ENCODE results near the gene RYR3.

Gene RYR3

GRCh38 chr15:33846142-33846541 is 535.4 kb downstream of the RYR3 start:
- no peak for DNase-seq

- DNase-seq, result no peak
Measured at GRCh38 chr15:33846862-33847261, 536.1 kb downstream of the RYR3 start.

GRCh38 chr15:33848011-33848410 is 537.2 kb downstream of the RYR3 start:
- no peak for DNase-seq

GRCh38 chr15:33851079-33851478 is 540.3 kb downstream of the RYR3 start:
- no peak for DNase-seq

- no peak for DNase-seq
Measured at GRCh38 chr15:33852094-33852493, 541.3 kb downstream of the RYR3 start.

- DNase-seq, result no peak
Measured at GRCh38 chr15:33852570-33852969, 541.8 kb downstream of the RYR3 start.

GRCh38 chr15:33857726-33858125 is 547.0 kb downstream of the RYR3 start:
- DNase-seq, result no peak

GRCh38 chr15:33858836-33859235 is 548.1 kb downstream of the RYR3 start:
- no peak for DNase-seq

GRCh38 chr15:33859992-33860545 is 549.3 kb downstream of the RYR3 start:
- DNase-seq, result no peak

GRCh38 chr15:33860754-33861153 is 550.0 kb downstream of the RYR3 start:
- DNase-seq, result no peak

- no peak for DNase-seq
Measured at GRCh38 chr15:33864360-33865075, 553.8 kb downstream of the RYR3 start.

- DNase-seq, result no peak
Measured at GRCh38 chr15:33865416-33865815, 554.6 kb downstream of the RYR3 start.

- no peak for DNase-seq
Measured at GRCh38 chr15:33866101-33866737, 555.5 kb downstream of the RYR3 start.

GRCh38 chr15:33871980-33872379 is 561.2 kb downstream of the RYR3 start:
- no peak for DNase-seq

- DNase-seq, result no peak
Measured at GRCh38 chr15:33872416-33873106, 561.8 kb downstream of the RYR3 start.

- DNase-seq, result no peak
Measured at GRCh38 chr15:33874156-33874555, 563.4 kb downstream of the RYR3 start.

- no peak for DNase-seq
Measured at GRCh38 chr15:33882921-33883320, 572.2 kb downstream of the RYR3 start.

- DNase-seq, result no peak
Measured at GRCh38 chr15:33888176-33888575, 577.4 kb downstream of the RYR3 start.

- DNase-seq, result no peak
Measured at GRCh38 chr15:33894193-33894592, 583.4 kb downstream of the RYR3 start.

GRCh38 chr15:33902043-33902442 is 591.3 kb downstream of the RYR3 start:
- DNase-seq, result no peak

- DNase-seq, result no peak
Measured at GRCh38 chr15:33903661-33904060, 592.9 kb downstream of the RYR3 start.

GRCh38 chr15:33907326-33907725 is 596.6 kb downstream of the RYR3 start:
- no peak for DNase-seq

GRCh38 chr15:33908406-33908805 is 597.6 kb downstream of the RYR3 start:
- no peak for DNase-seq

GRCh38 chr15:33910741-33911140 is 600.0 kb downstream of the RYR3 start:
- DNase-seq, result no peak

Data from hematopoietic multipotent progenitor cell treated with erythropoietin and hydrocortisone succinate and interleukin-3 and kit ligand, for 8 days (in vitro differentiated cells).